H1 (cell line): ENCODE data around the gene RAB44. TPM values are rescaled to one million over a fixed set of nuclear protein-coding genes. Genes with fewer than 3 reads are reported as not detected.

Experiments
- CTCF ChIA-PET: fragments of 300-600 bp; sonication (Branson Sonifier 250); formaldehyde crosslinking; loops from one replicate; lab custom pipeline; 2021; ENCODE audit not compliant: partially characterized antibody; lab: Charles Lee
- POLR2A ChIA-PET: fragments of 300-600 bp; sonication (Branson Sonifier 250); formaldehyde crosslinking; loops from one replicate; lab custom pipeline; 2021; ENCODE audit warnings: inconsistent platforms; ENCODE audit not compliant: partially characterized antibody; lab: Charles Lee
- DNase-seq, 2 experiments: peaks; one replicate each; pipeline versions ENCODE4 v3.0.0 to v3.0.0-alpha.2; 2010 to 2022; ENCODE audit warnings: low spot score in 2 of 2, low read depth in 1 of 2, mixed read lengths in 1 of 2
- FAIRE-seq: peaks from 2 replicates; lab custom pipeline; 2011; peaks lifted over from hg19 to GRCh38; lab: Jason Lieb, UNC
- H2AFZ ChIP-seq: 2 replicates; pipeline ENCODE4 v1.8.1; 2012; ENCODE audit warnings: low read length, inconsistent platforms
- H2AK5ac ChIP-seq: 2 replicates; pipeline ENCODE4 v1.6.1; 2013; ENCODE audit warnings: low read depth, low read length
- H2BK120ac ChIP-seq: replicated peaks from 2 replicates; pipeline ENCODE3; 2013; ENCODE audit warnings: low read depth, low read length, inconsistent platforms
- H2BK12ac ChIP-seq: 2 replicates; pipeline ENCODE4 v1.6.1; 2013; ENCODE audit warnings: low read depth, low read length
- H2BK15ac ChIP-seq: 2 replicates; pipeline ENCODE4 v1.6.1; 2013; ENCODE audit warnings: low read length
- H2BK20ac ChIP-seq: 2 replicates; pipeline ENCODE4 v1.6.1; 2013; ENCODE audit warnings: low read length
- H2BK5ac ChIP-seq: 2 replicates; pipeline ENCODE4 v1.6.1; 2013; ENCODE audit warnings: low read depth, low read length
- H3K14ac ChIP-seq: 2 replicates; pipeline ENCODE4 v1.6.1; 2013; ENCODE audit warnings: inconsistent platforms; ENCODE audit not compliant: insufficient read length
- H3K18ac ChIP-seq: 2 replicates; pipeline ENCODE4 v1.6.1; 2013; ENCODE audit warnings: low read length; ENCODE audit errors: extremely low read depth
- H3K23ac ChIP-seq: 2 replicates; pipeline ENCODE4 v1.6.1; 2013; ENCODE audit warnings: inconsistent platforms; ENCODE audit not compliant: insufficient read length
- H3K23me2 ChIP-seq: 2 replicates; pipeline ENCODE4 v1.6.1; 2013; ENCODE audit warnings: low read depth, low read length
- H3K27ac ChIP-seq: 2 replicates; pipeline ENCODE4 v1.6.1; 2011; ENCODE audit warnings: low read depth, low read length, inconsistent platforms
- H3K27me3 ChIP-seq, 4 experiments: replicated peaks in 1 of 4; 1 replicate in 1 of 4; 2 replicates in 3 of 4; pipeline versions ENCODE4 v1.6.1 to v1.8.1; 2011 to 2013; ENCODE audit warnings: low read length in 3 of 4, mild to moderate bottlenecking in 3 of 4, inconsistent platforms in 2 of 4, mixed read lengths in 2 of 4, moderate library complexity in 1 of 4; ENCODE audit not compliant: control insufficient read depth in 3 of 4, insufficient read depth in 3 of 4; ENCODE audit errors: extremely low read depth in 1 of 4
- H3K36me3 ChIP-seq, 4 experiments: 2 replicates each; pipeline versions ENCODE4 v1.6.1 to v1.8.1; 2011 to 2013; ENCODE audit warnings: mild to moderate bottlenecking in 4 of 4, low read length in 3 of 4, moderate library complexity in 2 of 4, control low read depth in 1 of 4, inconsistent platforms in 1 of 4; ENCODE audit not compliant: insufficient read depth in 4 of 4, control insufficient read depth in 2 of 4
- H3K4ac ChIP-seq: replicated peaks from 2 replicates; pipeline ENCODE3; 2013; ENCODE audit warnings: low read length, low read depth, mixed read lengths, inconsistent platforms; ENCODE audit not compliant: insufficient read length
- H3K4me1 ChIP-seq, 4 experiments: replicated peaks in 1 of 4; 1 replicate in 1 of 4; 2 replicates in 3 of 4; pipeline versions ENCODE4 v1.6.1 to v1.8.1; 2011 to 2013; ENCODE audit warnings: low read length in 3 of 4, inconsistent platforms in 2 of 4, mixed read lengths in 1 of 4; ENCODE audit not compliant: insufficient read depth in 4 of 4, control insufficient read depth in 3 of 4
- H3K4me2 ChIP-seq, 2 experiments: 2 replicates each; pipeline versions ENCODE4 v1.6.1 to v1.8.1; 2011 to 2013; ENCODE audit warnings: low read depth in 2 of 2, low read length in 2 of 2, control low read depth in 1 of 2, inconsistent platforms in 1 of 2, mild to moderate bottlenecking in 1 of 2; ENCODE audit not compliant: insufficient read depth in 1 of 2
- H3K4me3 ChIP-seq, 4 experiments: fragments of 200-600, 300-600 bp in 1 of 4; sonication (generic), shearing (Covaris generic), sonication (Bioruptor Twin) in 1 of 4; 2 replicates each; pipeline versions ENCODE4 v1.5.1 to v1.8.1; 2011 to 2016; ENCODE audit warnings: low read length in 4 of 4, low read depth in 3 of 4, control low read depth in 2 of 4, inconsistent platforms in 2 of 4, mild to moderate bottlenecking in 2 of 4, mixed read lengths in 1 of 4, moderate library complexity in 1 of 4; ENCODE audit not compliant: insufficient read depth in 2 of 4; ENCODE audit errors: extremely low read depth in 1 of 4
- H3K56ac ChIP-seq: replicated peaks from 2 replicates; pipeline ENCODE3; 2013; ENCODE audit warnings: low read depth, mild to moderate bottlenecking, mixed read lengths, low read length, inconsistent platforms; ENCODE audit not compliant: insufficient read length
- H3K79me1 ChIP-seq: 2 replicates; pipeline ENCODE4 v1.6.1; 2013; ENCODE audit warnings: low read depth, low read length, control low read depth
- H3K79me2 ChIP-seq, 2 experiments: 2 replicates each; pipeline versions ENCODE4 v1.6.1 to v1.8.1; 2012 to 2013; ENCODE audit warnings: low read length in 2 of 2, mild to moderate bottlenecking in 2 of 2, inconsistent platforms in 1 of 2; ENCODE audit not compliant: insufficient read depth in 2 of 2, control insufficient read depth in 1 of 2
- H3K9ac ChIP-seq, 4 experiments: replicated peaks in 1 of 4; 1 replicate in 1 of 4; 2 replicates in 3 of 4; pipeline versions ENCODE4 v1.6.1 to v1.8.1; 2011 to 2013; ENCODE audit warnings: low read depth in 3 of 4, low read length in 3 of 4, control low read depth in 2 of 4, mild to moderate bottlenecking in 2 of 4, moderate library complexity in 2 of 4, inconsistent platforms in 1 of 4; ENCODE audit errors: extremely low read depth in 1 of 4
- H3K9me3 ChIP-seq, 2 experiments: 2 replicates each; pipeline versions ENCODE4 v1.6.1 to v1.8.1; 2012 to 2013; ENCODE audit warnings: mild to moderate bottlenecking in 2 of 2, moderate library complexity in 2 of 2, control low read depth in 1 of 2, inconsistent platforms in 1 of 2, low read depth in 1 of 2, low read length in 1 of 2, mixed read lengths in 1 of 2; ENCODE audit not compliant: insufficient read depth in 2 of 2
- H4K20me1 ChIP-seq, 2 experiments: replicated peaks in 1 of 2; 2 replicates each; pipeline versions ENCODE3 to v1.8.1; 2011 to 2013; ENCODE audit warnings: inconsistent platforms in 2 of 2, low read length in 2 of 2, mild to moderate bottlenecking in 1 of 2; ENCODE audit not compliant: insufficient read depth in 2 of 2, control insufficient read depth in 1 of 2
- H4K5ac ChIP-seq: 2 replicates; pipeline ENCODE4 v1.6.1; 2013; ENCODE audit warnings: low read length, low read depth, mixed read lengths, inconsistent platforms; ENCODE audit not compliant: insufficient read length
- H4K8ac ChIP-seq: 2 replicates; pipeline ENCODE4 v1.8.0; 2013; ENCODE audit warnings: mild to moderate bottlenecking, moderate library complexity, low read length, inconsistent platforms; ENCODE audit not compliant: insufficient read depth; ENCODE audit errors: extremely low read depth
- H4K91ac ChIP-seq: replicated peaks from 2 replicates; pipeline ENCODE3; 2013; ENCODE audit warnings: low read length, mixed read lengths, inconsistent platforms; ENCODE audit not compliant: insufficient read length
- GABPA ChIP-seq: IDR thresholded peaks from 2 replicates; pipeline ENCODE4 v1.6.1; 2011; ENCODE audit warnings: mild to moderate bottlenecking, low read length, moderate library complexity, borderline replicate concordance; ENCODE audit not compliant: insufficient read depth
- JUN ChIP-seq: IDR thresholded peaks from 2 replicates; pipeline ENCODE4 v1.6.1; 2011; ENCODE audit warnings: low read depth, mild to moderate bottlenecking, improper control_type of control experiment, low read length
- POLR2A ChIP-seq, 2 experiments: IDR thresholded peaks; 1 replicate in 1 of 2; 2 replicates in 1 of 2; pipeline ENCODE4 v1.6.1; 2011; ENCODE audit warnings: low read depth in 2 of 2, low read length in 2 of 2, mild to moderate bottlenecking in 2 of 2; ENCODE audit errors: control extremely low read depth in 1 of 2
- WGBS, 2 experiments: shearing (Covaris generic) in 1 of 2; methylation state at CpG; one replicate each; pipeline versions ENCODE4 v1.1.6 to v1.1.7; 2013 to 2015; ENCODE audit warnings: low lambda C conversion rate in 2 of 2, mixed read lengths in 2 of 2, inconsistent platforms in 1 of 2, low coverage in 1 of 2, missing lambda C conversion rate in 1 of 2; ENCODE audit not compliant: insufficient replicate concordance in 2 of 2, insufficient coverage in 1 of 2, insufficient read length in 1 of 2; ENCODE audit errors: extremely low coverage in 1 of 2, missing lambda C conversion rate in 1 of 2; 5-methylcytosine and 5-hydroxymethylcytosine counted together
- polyA plus RNA-seq, 7 experiments: library from polyadenylated mRNA; depleted of rRNA in 3 of 7; stranded (reverse) in 5 of 7; unstranded in 2 of 7; fragments of >200 nt in 5 of 7; fragments of 200-250 nt in 2 of 7; gene quantifications; 1 replicate in 5 of 7; 2 replicates in 1 of 7; 4 replicates in 1 of 7; pipeline versions ENCODE4 v1.2.1 to v1.2.3, GENCODE V29; 2011 to 2013; ENCODE audit warnings: missing spikeins in 2 of 7, mixed read lengths in 2 of 7
- total RNA-seq: library from RNA; stranded (reverse); fragmentation: NEBNext Ultra II Directional; extraction: Animal tissue kit (Norgen Biotek cat#: 25700); gene quantifications from 2 replicates; pipeline ENCODE4 v1.2.1, GENCODE V29; 2021
- TF ChIP-seq, protein P1 (sequence below): IDR thresholded peaks from 2 replicates; pipeline ENCODE4 v1.6.1; 2012; ENCODE audit warnings: inconsistent platforms

RAB44 gene
- total and polyA plus RNA-seq, 2 of the 8 experiments (the other 6 are each of a cell fraction or from before 2014, with no cell fraction given), result 0.02 TPM; not detected in 1

DNA sequence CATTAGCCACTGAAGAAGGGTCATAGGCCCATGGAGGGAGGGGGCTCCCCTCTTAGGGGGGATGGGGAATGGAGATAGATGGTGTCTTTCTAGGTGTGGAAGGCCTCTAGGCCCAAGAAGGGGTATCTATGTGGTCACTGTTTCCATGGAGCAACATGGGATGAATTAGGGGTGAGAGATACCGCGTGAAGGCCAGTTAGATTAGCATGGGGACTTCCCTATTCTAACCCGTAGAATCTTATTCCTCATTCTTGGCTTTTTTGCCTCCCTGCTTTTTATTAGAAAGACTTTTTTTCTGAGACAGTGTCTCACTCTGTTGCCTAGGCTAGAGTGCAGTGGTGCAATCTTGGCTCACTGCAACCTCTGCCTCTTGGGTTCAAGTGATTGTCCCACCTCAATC is 3.2 kb downstream of the RAB44 start:
- Histone ChIP-seq H2BK20ac (no peak overlapping the region), H4K8ac (no peak overlapping the region)
- CTCF ChIA-PET, result interaction anchor here (0.6 to 8.6 kb wide), 21 partner anchors 8 to 89 kb away, joined by 3 to 52 read pairs (median 4); no protein-coding TSS in a partner anchor

More for the DNA sequence above, 3.2 kb downstream of the RAB44 start:
- Histone ChIP-seq H3K4me2 (no peak overlapping the region), H4K5ac (no peak overlapping the region), H3K9me3 (no peaks in the 10 kb centered on the region)
- no peak for TF ChIP-seq JUN
- TF ChIP-seq POLR2A (IDR thresholded peaks at IDR 0.05; ENCODE audit: control extremely low read depth in 1 of 2, low read depth in 2 of 2, low read length in 2 of 2), result no peak
- no peak for TF ChIP-seq GABPA
- TF ChIP-seq, protein P1, sequence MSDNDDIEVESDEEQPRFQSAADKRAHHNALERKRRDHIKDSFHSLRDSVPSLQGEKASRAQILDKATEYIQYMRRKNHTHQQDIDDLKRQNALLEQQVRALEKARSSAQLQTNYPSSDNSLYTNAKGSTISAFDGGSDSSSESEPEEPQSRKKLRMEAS, result no peak
- TF ChIP-seq, all 59 proteins: peak for 0
- WGBS, 2 experiments, result 100% methylated on average over 3 of the region's 3 CpGs; no CpG with 5 or more reads in 1 of the 2 experiments
- Histone ChIP-seq H2AFZ (no peak overlapping the region), H3K9ac (no peak overlapping the region), H2AK5ac (no peak overlapping the region), H4K20me1 (peaks cover 0 to 3% of the 10 kb centered on the region in 2 experiments), H3K27me3 (no peaks in the 10 kb centered on the region), H3K56ac (no peak overlapping the region), H3K79me1 (no peaks in the 10 kb centered on the region), H3K18ac (no peak overlapping the region), H3K36me3 (no peaks in the 10 kb centered on the region), H2BK120ac (no peak overlapping the region), H3K4ac (no peak overlapping the region), H3K79me2 (no peaks in the 10 kb centered on the region), H4K91ac (no peak overlapping the region), H2BK12ac (no peak overlapping the region), H2BK5ac (no peak overlapping the region), H2BK15ac (no peak overlapping the region), H3K4me1 (no peaks in the 10 kb centered on the region), H3K23me2 (no peaks in the 10 kb centered on the region), H3K23ac (no peak overlapping the region), H3K27ac (no peak overlapping the region), H3K4me3 (no peak overlapping the region), H3K14ac (no peak overlapping the region)
- FAIRE-seq, result no peak
- POLR2A ChIA-PET, result interaction anchor here (2.6 kb wide), 1 partner anchor 94 kb away, joined by 8 read pairs; no protein-coding TSS in a partner anchor
- no peak for DNase-seq
